ENCODE results near the gene FNDC3A.

The FNDC3A gene, protein sequence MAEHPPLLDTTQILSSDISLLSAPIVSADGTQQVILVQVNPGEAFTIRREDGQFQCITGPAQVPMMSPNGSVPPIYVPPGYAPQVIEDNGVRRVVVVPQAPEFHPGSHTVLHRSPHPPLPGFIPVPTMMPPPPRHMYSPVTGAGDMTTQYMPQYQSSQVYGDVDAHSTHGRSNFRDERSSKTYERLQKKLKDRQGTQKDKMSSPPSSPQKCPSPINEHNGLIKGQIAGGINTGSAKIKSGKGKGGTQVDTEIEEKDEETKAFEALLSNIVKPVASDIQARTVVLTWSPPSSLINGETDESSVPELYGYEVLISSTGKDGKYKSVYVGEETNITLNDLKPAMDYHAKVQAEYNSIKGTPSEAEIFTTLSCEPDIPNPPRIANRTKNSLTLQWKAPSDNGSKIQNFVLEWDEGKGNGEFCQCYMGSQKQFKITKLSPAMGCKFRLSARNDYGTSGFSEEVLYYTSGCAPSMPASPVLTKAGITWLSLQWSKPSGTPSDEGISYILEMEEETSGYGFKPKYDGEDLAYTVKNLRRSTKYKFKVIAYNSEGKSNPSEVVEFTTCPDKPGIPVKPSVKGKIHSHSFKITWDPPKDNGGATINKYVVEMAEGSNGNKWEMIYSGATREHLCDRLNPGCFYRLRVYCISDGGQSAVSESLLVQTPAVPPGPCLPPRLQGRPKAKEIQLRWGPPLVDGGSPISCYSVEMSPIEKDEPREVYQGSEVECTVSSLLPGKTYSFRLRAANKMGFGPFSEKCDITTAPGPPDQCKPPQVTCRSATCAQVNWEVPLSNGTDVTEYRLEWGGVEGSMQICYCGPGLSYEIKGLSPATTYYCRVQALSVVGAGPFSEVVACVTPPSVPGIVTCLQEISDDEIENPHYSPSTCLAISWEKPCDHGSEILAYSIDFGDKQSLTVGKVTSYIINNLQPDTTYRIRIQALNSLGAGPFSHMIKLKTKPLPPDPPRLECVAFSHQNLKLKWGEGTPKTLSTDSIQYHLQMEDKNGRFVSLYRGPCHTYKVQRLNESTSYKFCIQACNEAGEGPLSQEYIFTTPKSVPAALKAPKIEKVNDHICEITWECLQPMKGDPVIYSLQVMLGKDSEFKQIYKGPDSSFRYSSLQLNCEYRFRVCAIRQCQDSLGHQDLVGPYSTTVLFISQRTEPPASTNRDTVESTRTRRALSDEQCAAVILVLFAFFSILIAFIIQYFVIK

DNA sequence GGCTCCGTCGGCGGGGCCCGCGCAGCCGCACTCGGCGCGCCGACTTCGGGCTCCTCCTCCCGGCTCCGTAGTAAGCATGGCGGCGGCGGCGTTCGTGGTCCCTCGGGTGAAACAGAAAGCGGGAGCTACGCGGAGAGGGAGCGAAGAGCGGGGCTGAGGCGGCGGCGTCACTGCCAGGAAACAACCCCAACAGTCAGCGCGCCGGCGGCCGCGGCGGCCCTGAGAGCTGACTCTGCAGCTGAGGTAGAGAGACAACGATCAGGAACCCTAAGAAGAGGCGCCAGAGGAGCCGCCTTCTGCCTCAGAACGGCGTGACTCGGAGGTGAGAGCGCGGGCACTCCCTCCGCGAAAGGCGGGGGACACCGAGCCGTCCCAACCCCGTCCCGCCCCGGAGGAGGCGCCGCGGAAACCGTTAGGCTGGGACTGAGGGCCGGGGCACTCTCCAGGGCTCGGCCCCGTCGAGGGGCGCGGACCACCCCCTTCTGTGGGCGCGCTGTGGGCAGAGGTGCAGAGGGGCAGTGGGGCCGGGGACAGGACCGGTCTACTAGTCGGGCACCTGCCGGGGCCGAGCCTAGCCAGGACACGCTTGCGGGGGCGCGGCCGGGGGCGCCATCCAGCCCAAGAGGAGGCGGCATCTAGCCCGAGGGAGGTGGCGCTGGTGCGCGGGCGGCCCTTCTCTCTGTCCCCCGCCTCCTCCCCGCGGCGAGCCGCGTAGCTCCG lies at the start of gene FNDC3A:
TSS of gene FNDC3A (plus strand) at position 57 of the 720 bp plus-strand sequence. CDS start 30,279 bp downstream, outside the sequence.
- peak; percentile 62 for DNase-seq

GRCh38 chr13:48928757-48929430 lies 46.8 kb upstream of the FNDC3A start:
- DNase-seq = no peak

DNA sequence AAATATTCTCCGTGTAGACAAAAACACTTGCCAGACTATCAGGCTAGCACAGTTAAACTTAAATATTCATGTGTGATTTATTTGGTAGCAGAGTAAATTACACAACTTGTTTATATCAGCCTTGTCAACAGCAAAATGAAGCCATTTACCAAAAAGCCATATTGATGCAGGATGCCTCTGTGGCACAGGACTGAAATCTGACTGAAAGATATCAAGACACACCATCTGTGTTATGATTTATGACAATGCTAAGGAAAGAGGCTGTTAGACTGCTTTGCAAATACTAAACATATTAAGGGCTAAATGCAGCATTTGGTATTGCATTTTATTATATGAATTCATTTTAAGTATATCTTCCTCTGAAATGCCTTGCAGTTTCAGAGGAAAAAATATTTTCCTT lies 44.8 kb upstream of the FNDC3A start:
- no peak for DNase-seq

- no peak for DNase-seq
Measured at GRCh38 chr13:48938308-48938943, 37.3 kb upstream of the FNDC3A start.

DNA sequence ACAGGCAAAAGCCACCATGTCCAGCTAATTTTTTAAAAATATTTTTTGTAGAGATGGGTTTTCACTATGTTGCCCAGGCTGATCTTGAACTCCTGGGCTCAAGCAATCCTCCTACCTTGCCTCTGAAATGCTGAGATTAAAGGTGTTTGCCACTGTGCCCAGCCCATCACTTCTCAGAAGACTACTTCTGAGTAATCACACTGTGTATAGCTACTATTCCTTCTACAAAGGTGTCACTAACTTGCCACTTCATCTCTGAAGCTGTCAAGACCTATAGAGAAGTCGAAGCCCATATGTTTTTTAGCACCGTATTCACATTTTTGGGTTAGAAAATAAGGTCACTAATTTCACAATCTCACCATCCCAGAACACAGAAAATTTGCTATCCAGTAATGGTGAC lies 36.0 kb upstream of the FNDC3A start:
- no peak for DNase-seq

DNA sequence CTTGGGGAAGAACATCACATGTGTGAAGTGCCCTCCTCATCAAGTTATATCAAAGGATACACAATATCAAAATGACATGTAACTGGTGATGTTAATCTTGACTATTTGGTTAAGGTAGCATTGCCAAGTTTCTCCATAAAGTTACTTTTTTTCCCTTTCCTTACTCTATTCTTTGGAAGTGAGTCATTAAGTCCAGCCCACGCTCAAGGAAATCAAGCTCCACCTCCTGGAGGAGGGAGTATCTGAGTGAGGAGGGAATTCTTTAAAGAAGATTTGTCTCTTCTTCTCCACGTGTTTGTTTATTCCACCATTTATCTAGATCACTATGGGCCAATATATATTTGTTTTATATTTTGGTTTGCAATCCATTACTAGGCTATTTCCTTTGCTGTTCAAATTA lies 33.6 kb upstream of the FNDC3A start:
- no peak for DNase-seq

- DNase-seq = no peak
Measured at GRCh38 chr13:48944221-48944620, 31.5 kb upstream of the FNDC3A start.

- DNase-seq = no peak
Measured at GRCh38 chr13:48945626-48946025, 30.1 kb upstream of the FNDC3A start.

GRCh38 chr13:48946163-48946562 lies 29.5 kb upstream of the FNDC3A start:
- no peak for DNase-seq

- no peak for DNase-seq
Measured at GRCh38 chr13:48949566-48950500, 25.9 kb upstream of the FNDC3A start.

- DNase-seq = no peak
Measured at GRCh38 chr13:48950501-48950875, 25.2 kb upstream of the FNDC3A start.

DNA sequence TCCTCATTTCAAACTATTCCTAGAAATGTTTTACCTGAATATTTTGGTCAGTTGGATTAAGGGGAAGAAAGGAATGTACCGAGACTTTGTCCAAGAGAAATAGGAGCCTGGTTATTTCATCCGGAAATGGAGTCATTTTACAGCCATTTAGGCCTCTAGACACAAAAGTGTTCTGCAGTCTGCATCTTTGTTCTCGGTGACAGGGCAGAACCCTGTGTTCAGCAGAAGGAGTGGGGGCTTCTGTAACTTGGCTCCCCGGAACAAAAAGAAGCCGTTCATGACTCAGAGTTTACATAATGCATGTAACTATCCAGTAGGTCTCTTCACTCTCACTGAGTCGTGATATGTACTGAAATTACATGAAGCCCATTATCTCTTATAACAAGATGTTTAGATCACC lies 21.6 kb upstream of the FNDC3A start:
- no peak for DNase-seq

DNA sequence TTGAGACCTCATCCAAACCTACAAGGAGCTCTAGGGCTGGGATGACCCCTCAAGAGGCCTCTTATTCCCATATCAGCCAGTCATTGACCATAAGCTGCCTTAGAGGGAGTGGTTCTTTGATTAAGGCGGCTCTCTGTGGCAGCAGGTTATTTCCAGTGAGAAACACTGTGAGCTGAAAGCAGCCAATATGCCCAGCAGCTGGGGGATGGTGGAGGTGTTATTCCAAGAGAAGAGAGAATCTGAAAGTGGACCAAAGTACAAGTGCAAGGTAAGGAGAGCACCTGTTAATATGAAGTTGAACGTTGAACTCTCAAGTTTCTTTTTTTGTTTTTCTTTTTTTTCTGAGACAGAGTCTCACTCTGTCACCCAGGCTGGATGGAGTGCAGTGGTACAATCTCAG lies 20.2 kb upstream of the FNDC3A start:
- DNase-seq = no peak

GRCh38 chr13:48961379-48961778 lies 14.3 kb upstream of the FNDC3A start:
- no peak for DNase-seq

GRCh38 chr13:48962281-48962680 lies 13.4 kb upstream of the FNDC3A start:
- DNase-seq = no peak

- DNase-seq = no peak
Measured at GRCh38 chr13:48965736-48966135, 10.0 kb upstream of the FNDC3A start.

DNA sequence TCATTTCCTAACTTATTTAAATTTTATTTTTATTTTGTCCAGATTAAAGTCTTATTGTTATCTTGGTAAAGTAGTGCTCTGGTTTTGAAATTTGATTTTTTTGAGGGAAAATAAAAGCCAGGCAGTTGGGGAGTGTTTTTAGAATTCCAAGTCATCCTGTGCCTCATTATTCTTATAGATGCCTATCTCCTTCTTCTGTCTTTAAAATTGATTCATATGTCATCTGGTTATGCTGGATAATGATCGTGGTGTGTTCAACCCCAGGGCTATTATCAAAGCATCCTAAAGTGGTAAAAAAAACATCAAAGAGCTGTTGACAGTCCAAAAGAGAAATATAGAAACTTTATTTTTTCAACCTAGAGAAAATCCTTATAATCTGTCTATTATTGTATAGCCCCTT lies 6.0 kb upstream of the FNDC3A start:
- no peak for DNase-seq

DNA sequence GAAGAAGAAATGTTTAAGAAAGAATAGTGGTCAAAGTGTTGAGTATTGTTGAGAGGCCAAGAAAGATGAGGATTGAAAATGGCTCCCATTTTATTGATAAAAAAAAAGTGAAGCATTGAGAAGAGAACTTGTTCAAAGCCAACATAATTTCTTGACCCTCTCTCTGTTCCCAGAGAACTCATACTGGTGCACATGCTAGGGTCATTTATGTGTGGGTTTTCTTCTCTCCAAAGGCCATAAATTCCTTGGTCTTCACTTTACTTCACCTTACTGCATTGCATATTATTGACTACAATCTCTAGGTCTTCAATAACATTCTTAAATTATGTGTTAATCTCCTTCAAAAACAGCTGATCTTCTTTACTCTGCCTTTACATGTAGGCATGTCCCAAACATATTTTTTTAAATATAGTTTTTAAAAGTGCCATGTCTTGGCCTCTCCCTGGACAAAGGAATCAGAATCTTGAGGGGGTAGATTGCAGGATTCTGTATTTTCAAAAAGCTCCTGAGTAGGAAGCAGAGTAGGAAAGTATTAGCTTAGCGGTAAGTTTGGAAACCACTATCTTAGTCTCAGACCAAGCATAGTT lies 1.8 kb upstream of the FNDC3A start:
- DNase-seq = no peak

DNA sequence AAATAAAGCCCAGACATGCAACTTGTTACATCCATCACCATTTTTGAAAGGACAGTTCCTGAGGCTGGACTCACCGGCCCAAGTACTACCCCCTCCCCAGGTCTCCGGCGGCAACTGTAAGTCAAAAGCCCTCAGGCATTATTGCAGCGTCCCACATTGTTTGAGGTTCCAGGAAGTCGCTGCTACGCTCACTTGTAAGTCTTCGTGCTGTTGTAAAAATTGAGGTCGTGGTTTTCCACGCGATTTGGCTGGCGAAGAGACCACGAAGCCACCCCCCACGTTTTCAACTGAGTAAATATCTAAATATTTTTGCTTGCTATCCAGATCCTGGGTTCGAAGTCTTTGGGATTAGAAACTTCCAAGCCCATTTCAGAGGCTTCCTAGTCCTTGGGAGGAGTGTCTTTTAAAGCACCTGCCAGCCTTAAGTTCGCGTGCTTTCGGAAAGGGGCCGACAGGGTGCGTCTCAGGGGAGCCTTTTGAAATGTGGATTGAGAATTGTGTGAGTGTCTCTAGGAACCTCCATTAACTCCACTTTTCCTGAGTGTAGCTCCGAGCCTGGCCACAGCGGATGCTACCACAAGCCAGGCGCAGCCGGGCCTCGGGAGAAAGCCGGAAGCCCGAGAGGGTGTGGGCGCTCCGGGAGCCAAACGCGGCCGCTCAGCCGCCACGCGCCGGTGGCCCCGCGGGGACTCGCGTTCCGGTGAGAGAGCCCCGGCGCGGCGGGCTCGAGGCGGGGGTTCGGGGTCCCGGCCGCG lies 434 bp upstream of the FNDC3A start:
- no peak for DNase-seq
